ENCODE data around the gene ALPK1. TPM values are rescaled to one million over a fixed set of nuclear protein-coding genes. Genes with fewer than 3 reads are reported as not detected.

ALPK1 gene
- total RNA-seq, 1 experiment from 2014 or later = 5.3 TPM

GRCh38 chr4:112358415-112358814 lies 61.2 kb downstream of the ALPK1 start:
- no peak for DNase-seq (ENCODE audit: low read depth)
- in situ Hi-C loops (cut with HindIII; ENCODE audit: low pct_unique_long_range_greater_than_20kb, low sequenced_read_pairs) = no loop called here

GRCh38 chr4:112358952-112359749 lies 62.0 kb downstream of the ALPK1 start:
- in situ Hi-C loops (cut with HindIII; ENCODE audit: low pct_unique_long_range_greater_than_20kb, low sequenced_read_pairs) = no loop called here
- DNase-seq (ENCODE audit: low read depth) = no peak

GRCh38 chr4:112361181-112361791 lies 64.1 kb downstream of the ALPK1 start:
- in situ Hi-C loops (cut with HindIII; ENCODE audit: low pct_unique_long_range_greater_than_20kb, low sequenced_read_pairs) = no loop called here
- no peak for DNase-seq (ENCODE audit: low read depth)

GRCh38 chr4:112370466-112370865 lies 73.3 kb downstream of the ALPK1 start:
- no peak for DNase-seq (ENCODE audit: low read depth)
- in situ Hi-C loops (cut with HindIII; ENCODE audit: low pct_unique_long_range_greater_than_20kb, low sequenced_read_pairs) = no loop called here

GRCh38 chr4:112371361-112371760 lies 74.2 kb downstream of the ALPK1 start:
- no peak for DNase-seq (ENCODE audit: low read depth)
- in situ Hi-C loops (cut with HindIII; ENCODE audit: low pct_unique_long_range_greater_than_20kb, low sequenced_read_pairs) = no loop called here

- in situ Hi-C loops (cut with HindIII; ENCODE audit: low pct_unique_long_range_greater_than_20kb, low sequenced_read_pairs) = no loop called here
- no peak for DNase-seq (ENCODE audit: low read depth)
Observed at GRCh38 chr4:112374850-112375249, 77.7 kb downstream of the ALPK1 start.

DNA sequence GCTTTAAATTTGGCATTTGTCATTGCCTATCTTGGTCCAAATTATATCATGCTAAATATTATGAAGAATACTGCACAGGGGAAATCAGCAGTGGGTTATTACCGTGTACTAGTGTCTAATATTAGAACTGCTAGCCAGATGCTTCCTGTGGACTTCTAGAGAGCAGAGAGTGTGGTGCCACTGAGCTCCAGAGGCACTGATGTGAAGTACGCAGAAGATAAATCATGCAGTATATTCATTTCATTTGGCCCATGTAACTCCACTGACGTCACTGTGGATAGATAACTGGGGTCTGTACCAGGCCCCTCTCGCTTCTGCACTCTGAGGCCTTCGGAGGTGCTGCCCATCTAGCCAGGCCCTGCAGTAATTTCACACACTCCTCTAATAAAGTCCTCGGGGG lies 80.0 kb downstream of the ALPK1 start:
- DNase-seq (ENCODE audit: low read depth) = no peak
- in situ Hi-C loops (cut with HindIII; ENCODE audit: low pct_unique_long_range_greater_than_20kb, low sequenced_read_pairs) = no loop called here

- no peak for DNase-seq (ENCODE audit: low read depth)
- in situ Hi-C loops (cut with HindIII; ENCODE audit: low pct_unique_long_range_greater_than_20kb, low sequenced_read_pairs) = no loop called here
Observed at GRCh38 chr4:112377594-112378242, 80.5 kb downstream of the ALPK1 start.

GRCh38 chr4:112378243-112378620 lies 81.1 kb downstream of the ALPK1 start:
- no peak for DNase-seq (ENCODE audit: low read depth)
- in situ Hi-C loops (cut with HindIII; ENCODE audit: low pct_unique_long_range_greater_than_20kb, low sequenced_read_pairs) = no loop called here

DNA sequence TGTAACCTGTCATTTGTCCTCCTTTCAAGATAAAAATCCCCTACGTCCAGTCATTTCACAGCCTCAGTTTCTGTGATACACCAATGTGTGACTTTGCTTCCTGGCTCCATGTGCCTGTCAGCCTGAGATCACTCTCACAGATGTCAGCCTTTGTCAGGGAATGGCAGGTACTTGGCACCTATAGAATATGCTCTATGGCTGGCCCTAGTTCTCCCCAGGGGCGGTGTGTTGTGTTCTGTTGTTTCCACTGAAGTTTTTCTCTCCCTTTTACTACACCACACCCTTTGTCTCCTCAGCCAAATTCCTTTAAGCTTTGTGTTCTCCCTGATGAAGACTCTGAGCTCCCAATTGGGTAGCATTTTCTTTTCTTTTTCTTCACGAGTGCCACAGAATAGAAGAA lies 81.7 kb downstream of the ALPK1 start:
- DNase-seq (ENCODE audit: low read depth) = no peak
- in situ Hi-C loops (cut with HindIII; ENCODE audit: low pct_unique_long_range_greater_than_20kb, low sequenced_read_pairs) = no loop called here

DNA sequence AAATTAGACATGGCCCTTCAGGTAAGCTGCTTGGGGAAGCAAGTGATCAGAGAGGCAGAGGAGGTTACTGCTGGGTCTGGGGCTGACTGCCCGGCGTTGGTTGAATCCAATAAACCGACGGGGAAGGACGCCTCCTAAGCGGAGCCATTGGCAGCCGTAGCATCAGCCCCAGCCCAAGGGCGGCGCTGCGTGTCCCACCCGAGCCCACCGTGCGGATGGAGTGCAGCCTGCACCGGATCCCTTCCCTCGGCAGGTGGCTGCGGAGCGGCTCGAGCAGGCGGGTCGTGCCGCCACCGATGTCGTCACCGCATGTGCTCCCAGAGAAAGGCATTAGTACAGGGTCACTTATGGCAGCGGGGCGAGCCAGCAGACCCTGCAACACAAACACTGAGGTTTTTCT lies 82.1 kb downstream of the ALPK1 start:
- no peak for DNase-seq (ENCODE audit: low read depth)
- in situ Hi-C loops (cut with HindIII; ENCODE audit: low pct_unique_long_range_greater_than_20kb, low sequenced_read_pairs) = no loop called here

DNA sequence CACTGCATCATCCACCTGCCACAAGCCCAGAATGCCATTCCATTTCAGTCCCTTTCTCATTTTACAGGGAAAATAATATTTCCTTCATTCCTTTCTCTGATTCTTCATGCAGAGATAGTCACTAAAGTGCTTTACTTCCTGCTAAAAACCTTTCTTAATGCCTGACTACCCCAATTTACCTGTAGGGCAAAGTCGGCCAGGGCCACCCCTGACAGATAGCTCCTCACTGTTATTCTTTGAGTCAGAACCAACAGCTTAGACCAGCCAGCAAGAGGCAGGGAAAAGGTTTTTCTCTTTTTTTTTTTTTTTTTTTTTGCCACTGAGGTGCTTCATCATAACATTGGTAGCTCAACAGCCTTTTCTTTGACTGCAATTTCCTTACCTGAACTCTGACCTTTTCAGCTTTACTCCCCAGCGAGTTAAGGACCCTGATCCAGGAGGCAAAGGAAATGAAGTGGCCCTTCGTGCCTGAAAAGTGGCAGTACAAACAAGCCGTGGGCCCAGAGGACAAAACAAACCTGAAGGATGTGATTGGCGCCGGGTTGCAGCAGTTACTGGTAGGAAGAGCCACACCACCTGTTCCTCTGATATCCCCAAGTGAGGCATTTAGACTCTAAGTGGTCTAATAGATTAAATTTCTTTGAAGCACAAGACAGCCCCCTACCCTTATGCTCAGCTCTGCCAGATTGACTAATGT lies 85.0 kb downstream of the ALPK1 start:
- DNase-seq (ENCODE audit: low read depth) = peak; percentile 40
- in situ Hi-C loops (cut with HindIII; ENCODE audit: low pct_unique_long_range_greater_than_20kb, low sequenced_read_pairs) = no loop called here

DNA sequence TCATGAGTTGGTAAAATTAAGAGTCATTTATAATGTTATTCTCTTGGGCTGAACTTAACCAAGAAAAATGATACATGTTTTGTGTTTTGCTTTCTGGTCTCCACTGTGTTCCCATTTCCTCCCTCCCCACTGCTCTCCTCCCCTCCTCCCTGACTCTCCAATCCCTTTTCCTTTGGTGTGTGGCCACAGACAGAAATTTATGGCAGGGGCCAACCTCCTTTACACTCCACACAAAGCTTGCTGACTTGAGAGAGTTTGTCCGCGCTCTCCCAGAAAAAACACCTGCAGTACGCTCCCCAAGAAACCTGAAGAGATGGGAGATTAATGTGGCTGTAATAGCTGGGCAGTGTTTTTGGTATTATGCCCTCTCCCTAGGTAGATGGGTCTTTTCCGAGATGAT lies 88.9 kb downstream of the ALPK1 start:
- no peak for DNase-seq (ENCODE audit: low read depth)
- in situ Hi-C loops (cut with HindIII; ENCODE audit: low pct_unique_long_range_greater_than_20kb, low sequenced_read_pairs) = no loop called here

- in situ Hi-C loops (cut with HindIII; ENCODE audit: low pct_unique_long_range_greater_than_20kb, low sequenced_read_pairs) = no loop called here
- DNase-seq (ENCODE audit: low read depth) = no peak
Observed at GRCh38 chr4:112402098-112402497, 104.9 kb downstream of the ALPK1 start.

GRCh38 chr4:112403101-112403945 lies 106.2 kb downstream of the ALPK1 start:
- in situ Hi-C loops (cut with HindIII; ENCODE audit: low pct_unique_long_range_greater_than_20kb, low sequenced_read_pairs) = no loop called here
- DNase-seq (ENCODE audit: low read depth) = no peak

- in situ Hi-C loops (cut with HindIII; ENCODE audit: low pct_unique_long_range_greater_than_20kb, low sequenced_read_pairs) = no loop called here
- no peak for DNase-seq (ENCODE audit: low read depth)
Observed at GRCh38 chr4:112410364-112410763, 113.2 kb downstream of the ALPK1 start.

DNA sequence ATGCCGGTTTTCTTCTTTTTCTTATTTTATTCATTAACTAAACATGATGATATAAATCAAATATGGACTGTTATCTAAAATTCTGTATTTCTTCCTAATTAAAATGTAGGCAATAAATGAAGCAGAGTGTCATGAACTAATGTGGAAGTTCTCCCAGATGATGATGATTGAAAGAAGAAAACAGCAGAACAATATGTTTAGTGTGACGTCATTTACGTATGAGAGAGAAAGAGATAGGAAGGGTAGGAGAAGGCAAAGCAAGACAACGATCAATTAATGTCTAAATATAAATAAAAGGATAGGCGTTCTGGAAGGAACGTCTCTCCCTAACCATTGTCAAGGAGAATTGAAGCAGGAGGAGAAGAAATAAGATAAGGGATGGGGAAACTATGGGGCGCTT lies 113.6 kb downstream of the ALPK1 start:
- DNase-seq (ENCODE audit: low read depth) = no peak
- in situ Hi-C loops (cut with HindIII; ENCODE audit: low pct_unique_long_range_greater_than_20kb, low sequenced_read_pairs) = no loop called here
